GM12891 (cell line): Measurements from ENCODE around the gene CLCN2.

Experiments
- POLR2A ChIP-seq: IDR thresholded peaks from 2 replicates; pipeline ENCODE4 v1.6.1; 2011; ENCODE audit warnings: low read depth, low read length, control low read depth
- POLR2AphosphoS5 ChIP-seq: IDR thresholded peaks from 2 replicates; pipeline ENCODE4 v1.6.1; 2011; ENCODE audit warnings: low read depth, low read length, control low read depth
- POU2F2 ChIP-seq: IDR thresholded peaks from 2 replicates; pipeline ENCODE4 v1.6.1; 2011; ENCODE audit warnings: low read depth, mild to moderate bottlenecking, control low read depth, low read length, moderate library complexity
- TAF1 ChIP-seq: IDR thresholded peaks from 2 replicates; pipeline ENCODE4 v1.6.1; 2011; ENCODE audit warnings: low read depth, low read length, control low read depth

GRCh38 chr3:184322731-184323487 is 38.5 kb downstream of the CLCN2 start:
- TF ChIP-seq POLR2A (no peak; the same call in 1 of the 2 replicates), POLR2AphosphoS5 (no peak; the same call in 1 of the 2 replicates), TAF1 (no peak), POU2F2 (no peak)
